Vagina (tissue), 2 donors: ENCODE results near the gene ELOVL7. TPM values are rescaled to one million over a fixed set of nuclear protein-coding genes. Genes with fewer than 3 reads are reported as not detected.
"Not testable (repeated sequence)": the region's sequence is repeated elsewhere in the genome, so short reads cannot be mapped to it uniquely, and the experiment has no call there.

Source experiments
- DNase-seq, 2 donors: peaks; one replicate each; pipeline ENCODE4 v3.0.0-alpha.2; 2017; ENCODE audit errors: extremely low spot score in 2 of 2
- H3K27ac ChIP-seq: fragments of 200-600 bp; sonication (generic); one replicate; pipeline ENCODE4 v1.5.1; 2019
- H3K27me3 ChIP-seq: fragments of 200-600 bp; sonication (generic); one replicate; pipeline ENCODE4 v1.5.1; 2019
- H3K36me3 ChIP-seq, 2 donors: fragments of 200-600 bp; sonication (generic); one replicate each; pipeline ENCODE4 v1.5.1; 2017 to 2019
- H3K4me1 ChIP-seq: fragments of 200-600 bp; sonication (generic); one replicate; pipeline ENCODE4 v1.5.1; 2019
- H3K4me3 ChIP-seq, 2 donors: fragments of 200-600 bp; sonication (generic); 1 replicate in 1 of 2; 2 replicates in 1 of 2; pipeline ENCODE4 v1.5.1; 2016 to 2019
- H3K9me3 ChIP-seq: fragments of 200-600 bp; sonication (generic); one replicate; pipeline ENCODE4 v1.5.1; 2019
- CTCF ChIP-seq, 3 experiments: fragments of 450-650 bp in 2 of 3; fragments of 200-600 bp in 1 of 3; sonication (generic) in 1 of 3; IDR thresholded peaks; one replicate each; pipeline ENCODE4 v1.5.1; 2017 to 2019; ENCODE audit warnings: antibody characterized with exemption in 3 of 3, mild to moderate bottlenecking in 2 of 3, moderate library complexity in 2 of 3
- POLR2A ChIP-seq, 2 donors: fragments of 450-650 bp; IDR thresholded peaks; one replicate each; pipeline ENCODE4 v1.6.1; 2017; ENCODE audit warnings: antibody characterized with exemption in 2 of 2, mild to moderate bottlenecking in 2 of 2, moderate library complexity in 2 of 2
- POLR2AphosphoS5 ChIP-seq, 2 donors: sonication (generic); formaldehyde crosslinking; IDR thresholded peaks; one replicate each; pipeline ENCODE4 v1.9.0; 2017; ENCODE audit warnings: antibody characterized with exemption in 2 of 2, mild to moderate bottlenecking in 2 of 2, low read depth in 1 of 2; ENCODE audit not compliant: insufficient read depth in 1 of 2
- intact Hi-C: fragments of 100-400 bp; cut with DNase I; formaldehyde crosslinking; loops from one replicate; pipeline ENCODE4 v1.15.1; 2023
- total RNA-seq: library from RNA; depleted of rRNA; stranded (reverse); fragments of >200 nt; gene quantifications from one replicate; pipeline ENCODE4 v1.2.3, GENCODE V29; 2016

ELOVL7 gene
- total RNA-seq, 1 donor from 2014 or later, result 3.9 TPM

- Histone ChIP-seq H3K36me3 (no peaks in the 10 kb centered on the region), H3K27ac (no peak overlapping the region), H3K4me3 (no peak overlapping the region), H3K4me1 (no peaks in the 10 kb centered on the region), H3K27me3 (no peaks in the 10 kb centered on the region), H3K9me3 (no peaks in the 10 kb centered on the region)
- intact Hi-C loops, result no loop called here
- no peak for DNase-seq
- no peak for TF ChIP-seq POLR2AphosphoS5 (IDR thresholded peaks at IDR 0.05; ENCODE audit: insufficient read depth in 1 of 2, low read depth in 1 of 2)
- TF ChIP-seq CTCF (IDR thresholded peaks at IDR 0.05), result no peak
- no peak for TF ChIP-seq POLR2A (IDR thresholded peaks at IDR 0.05)
Observed at GRCh38 chr5:60870857-60871256, 26.8 kb upstream of the ELOVL7 start.

GRCh38 chr5:60860572-60860971 is 16.5 kb upstream of the ELOVL7 start:
- H3K27me3 ChIP-seq, H3K9me3 ChIP-seq, H3K4me3 ChIP-seq, H3K27ac ChIP-seq, intact Hi-C loops, DNase-seq, H3K4me1 ChIP-seq, H3K36me3 ChIP-seq: not testable (repeated sequence)

- Histone ChIP-seq H3K27me3 (no peaks in the 10 kb centered on the region), H3K27ac (no peak overlapping the region), H3K4me1 (no peaks in the 10 kb centered on the region), H3K9me3 (no peaks in the 10 kb centered on the region), H3K4me3 (no peak overlapping the region), H3K36me3 (no peaks in the 10 kb centered on the region)
- TF ChIP-seq POLR2A (IDR thresholded peaks at IDR 0.05), result no peak
- TF ChIP-seq CTCF (IDR thresholded peaks at IDR 0.05), result no peak
- TF ChIP-seq POLR2AphosphoS5 (IDR thresholded peaks at IDR 0.05; ENCODE audit: insufficient read depth in 1 of 2, low read depth in 1 of 2), result no peak
- intact Hi-C loops, result no loop called here
- DNase-seq, result no peak
Observed at GRCh38 chr5:60856066-60856465, 12.0 kb upstream of the ELOVL7 start.

GRCh38 chr5:60852940-60853339 is 8.9 kb upstream of the ELOVL7 start:
- Histone ChIP-seq H3K36me3 (no peaks in the 10 kb centered on the region), H3K9me3 (no peaks in the 10 kb centered on the region), H3K4me3 (no peak overlapping the region), H3K27me3 (no peaks in the 10 kb centered on the region), H3K27ac (no peak overlapping the region), H3K4me1 (no peaks in the 10 kb centered on the region)
- DNase-seq, result no peak
- intact Hi-C loops, result no loop called here
- TF ChIP-seq POLR2AphosphoS5 (IDR thresholded peaks at IDR 0.05; ENCODE audit: insufficient read depth in 1 of 2, low read depth in 1 of 2), result no peak
- TF ChIP-seq POLR2A (IDR thresholded peaks at IDR 0.05), result no peak
- TF ChIP-seq CTCF (IDR thresholded peaks at IDR 0.05), result no peak

- H3K9me3 ChIP-seq, result no peaks in the 10 kb centered on the region
- intact Hi-C loops, result no loop called here
- TF ChIP-seq CTCF (IDR thresholded peaks at IDR 0.05) (no peak), POLR2AphosphoS5 (IDR thresholded peaks at IDR 0.05; ENCODE audit: insufficient read depth in 1 of 2, low read depth in 1 of 2) (no peak), POLR2A (IDR thresholded peaks at IDR 0.05) (no peak)
- H3K27ac ChIP-seq, result no peak overlapping the region
- no peak for DNase-seq
- no peak overlapping the region for H3K4me3 ChIP-seq
- H3K36me3 ChIP-seq, result no peaks in the 10 kb centered on the region
- no peaks in the 10 kb centered on the region for H3K4me1 ChIP-seq
- no peaks in the 10 kb centered on the region for H3K27me3 ChIP-seq
Observed at GRCh38 chr5:60852317-60852716, 8.2 kb upstream of the ELOVL7 start.

GRCh38 chr5:60851626-60852025 is 7.6 kb upstream of the ELOVL7 start:
- no peak overlapping the region for H3K4me3 ChIP-seq
- no peaks in the 10 kb centered on the region for H3K36me3 ChIP-seq
- no peak for DNase-seq
- no peaks in the 10 kb centered on the region for H3K9me3 ChIP-seq
- no peaks in the 10 kb centered on the region for H3K4me1 ChIP-seq
- no peaks in the 10 kb centered on the region for H3K27me3 ChIP-seq
- no peak overlapping the region for H3K27ac ChIP-seq
- no peak for TF ChIP-seq POLR2A (IDR thresholded peaks at IDR 0.05)
- TF ChIP-seq POLR2AphosphoS5 (IDR thresholded peaks at IDR 0.05; ENCODE audit: insufficient read depth in 1 of 2, low read depth in 1 of 2), result no peak
- TF ChIP-seq CTCF (IDR thresholded peaks at IDR 0.05), result no peak
- intact Hi-C loops, result no loop called here
